Brain microvascular endothelial cell (primary cell): Measurements from ENCODE around the gene ARHGEF12.
A peak's percentile ranks its signal among the peaks of the same experiment; 100 is the strongest.

Experiments
- DNase-seq: peaks from one replicate; pipeline ENCODE4 v3.0.0-alpha.2; 2020
- H3K27ac ChIP-seq: fragments of 250-450 bp; sonication (Bioruptor Pico); 2 replicates; pipeline ENCODE4 v1.5.1; 2020; ENCODE audit warnings: mild to moderate bottlenecking, moderate library complexity
- H3K27me3 ChIP-seq: fragments of 250-450 bp; sonication (Bioruptor Pico); replicated peaks from 2 replicates; pipeline ENCODE4 v1.5.1; 2020; ENCODE audit warnings: mild to moderate bottlenecking
- H3K36me3 ChIP-seq: fragments of 250-450 bp; sonication (Bioruptor Pico); replicated peaks from 2 replicates; pipeline ENCODE4 v1.5.1; 2020; ENCODE audit warnings: mild to moderate bottlenecking
- H3K4me3 ChIP-seq: 2 replicates; pipeline ENCODE4 v1.5.1; 2011; ENCODE audit warnings: low read depth, mild to moderate bottlenecking, control low read depth, low read length, moderate library complexity
- CTCF ChIP-seq: IDR thresholded peaks from 2 replicates; pipeline ENCODE4 v1.5.1; 2011; ENCODE audit warnings: low read depth, mild to moderate bottlenecking, moderate library complexity, low read length, control low read depth, inconsistent platforms; ENCODE audit errors: missing control alignments
- in situ Hi-C: cut with HindIII; loops from 2 replicates; pipeline ENCODE4 v1.10.0; 2017; ENCODE audit warnings: low sequenced_read_pairs, low pct_ligation_motif_present

The ARHGEF12 gene

GRCh38 chr11:120457996-120458395 is 121.8 kb downstream of the ARHGEF12 start:
- in situ Hi-C loops, result no loop called here
- Histone ChIP-seq H3K27ac (no peak overlapping the region), H3K36me3 (peaks cover 61% of the 10 kb centered on the region), H3K4me3 (no peak overlapping the region), H3K27me3 (no peaks in the 10 kb centered on the region)
- DNase-seq, result no peak
- TF ChIP-seq CTCF, result no peak

GRCh38 chr11:120462825-120463224 is 126.6 kb downstream of the ARHGEF12 start:
- H3K4me3 ChIP-seq, result no peak overlapping the region
- DNase-seq, result no peak
- TF ChIP-seq CTCF, result no peak
- no peak overlapping the region for H3K27ac ChIP-seq
- peaks cover 52% of the 10 kb centered on the region for H3K36me3 ChIP-seq
- H3K27me3 ChIP-seq, result no peaks in the 10 kb centered on the region
- in situ Hi-C loops, result no loop called here

DNA sequence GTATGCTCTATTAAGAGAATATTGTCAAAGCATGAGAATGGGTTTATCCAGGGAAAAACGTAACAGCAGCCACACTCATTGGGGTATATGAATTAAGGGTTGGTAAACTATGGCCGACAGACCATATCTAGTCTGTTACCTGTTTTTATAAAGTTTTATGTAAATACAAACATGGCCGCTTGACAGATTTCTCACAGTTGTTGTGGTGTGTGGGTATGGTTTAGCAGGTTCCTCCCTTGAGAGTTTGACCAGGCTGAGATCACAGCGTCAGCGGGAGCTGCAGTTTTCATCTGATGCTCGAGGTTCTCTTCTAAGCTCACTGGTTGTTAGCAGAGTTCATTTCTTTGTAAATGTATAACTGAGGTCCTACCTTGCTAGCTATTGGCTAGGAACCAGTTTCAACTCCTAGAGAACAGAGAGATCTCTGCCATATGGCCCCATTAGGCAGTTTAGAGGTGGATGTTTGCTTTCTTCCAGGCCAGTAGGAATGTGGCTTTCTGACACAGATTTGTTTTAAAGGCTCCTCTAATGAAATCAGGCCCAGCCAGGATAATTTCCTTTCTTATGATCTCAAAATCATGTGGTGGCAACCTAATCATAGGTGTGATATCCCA is 129.8 kb downstream of the ARHGEF12 start:
- TF ChIP-seq CTCF, result no peak
- in situ Hi-C loops, result no loop called here
- Histone ChIP-seq H3K27me3 (no peaks in the 10 kb centered on the region), H3K4me3 (no peak overlapping the region), H3K27ac (no peak overlapping the region), H3K36me3 (peaks cover 42% of the 10 kb centered on the region)
- DNase-seq, result no peak

GRCh38 chr11:120467627-120468026 is 131.4 kb downstream of the ARHGEF12 start:
- Histone ChIP-seq H3K27me3 (no peaks in the 10 kb centered on the region), H3K27ac (no peak overlapping the region), H3K36me3 (peaks cover 27% of the 10 kb centered on the region), H3K4me3 (no peak overlapping the region)
- peak; percentile 22 for DNase-seq
- TF ChIP-seq CTCF, result no peak
- in situ Hi-C loops, result no loop called here

GRCh38 chr11:120471131-120471530 is 134.9 kb downstream of the ARHGEF12 start:
- H3K36me3 ChIP-seq, result peaks cover 25% of the 10 kb centered on the region
- H3K27me3 ChIP-seq, result no peaks in the 10 kb centered on the region
- in situ Hi-C loops, result no loop called here
- no peak for TF ChIP-seq CTCF
- no peak overlapping the region for H3K4me3 ChIP-seq
- peak; percentile 54 for DNase-seq
- peak overlapping the region; percentile 35 for H3K27ac ChIP-seq

GRCh38 chr11:120471994-120472393 is 135.8 kb downstream of the ARHGEF12 start:
- no peak for TF ChIP-seq CTCF
- no peaks in the 10 kb centered on the region for H3K27me3 ChIP-seq
- DNase-seq, result no peak
- peaks cover 29% of the 10 kb centered on the region for H3K36me3 ChIP-seq
- no peak overlapping the region for H3K4me3 ChIP-seq
- in situ Hi-C loops, result no loop called here
- H3K27ac ChIP-seq, result no peak overlapping the region
